HG03520 (cell line): Measurements from ENCODE around the gene TRAM2.

Source experiments
- ATAC-seq: cut with Tn5 transposase; IDR thresholded peaks from one replicate; pipeline ENCODE4 v1.9.1; 2021; ENCODE audit warnings: mild to moderate bottlenecking, moderate library complexity; ENCODE audit not compliant: unreplicated experiment

TRAM2 gene

GRCh38 chr6:52513464-52513863 is 63.4 kb downstream of the TRAM2 start:
- no peak for ATAC-seq

DNA sequence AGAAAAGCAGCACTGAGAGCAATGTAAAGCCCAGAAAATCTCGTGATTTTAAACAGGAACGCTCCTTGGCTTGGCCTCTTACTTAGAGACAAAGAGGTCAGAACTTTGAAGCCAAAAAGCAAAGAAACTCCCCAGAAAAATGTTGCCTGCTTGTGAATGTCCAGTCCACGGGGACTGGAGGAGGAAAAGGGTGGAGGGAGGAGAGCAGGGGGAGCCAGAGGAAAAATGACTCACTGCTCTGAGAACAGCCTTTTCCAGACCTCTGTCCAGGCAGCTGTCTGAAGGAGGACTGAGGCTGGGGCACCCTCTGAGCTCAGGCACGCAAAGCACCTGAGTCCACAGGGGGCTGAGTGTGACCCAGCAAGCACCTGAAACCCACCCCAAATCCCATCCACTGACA is 64.7 kb downstream of the TRAM2 start:
- ATAC-seq, result no peak

- ATAC-seq, result no peak
These were observed 65.2 kb downstream of the TRAM2 start for GRCh38 chr6:52511572-52512151.

DNA sequence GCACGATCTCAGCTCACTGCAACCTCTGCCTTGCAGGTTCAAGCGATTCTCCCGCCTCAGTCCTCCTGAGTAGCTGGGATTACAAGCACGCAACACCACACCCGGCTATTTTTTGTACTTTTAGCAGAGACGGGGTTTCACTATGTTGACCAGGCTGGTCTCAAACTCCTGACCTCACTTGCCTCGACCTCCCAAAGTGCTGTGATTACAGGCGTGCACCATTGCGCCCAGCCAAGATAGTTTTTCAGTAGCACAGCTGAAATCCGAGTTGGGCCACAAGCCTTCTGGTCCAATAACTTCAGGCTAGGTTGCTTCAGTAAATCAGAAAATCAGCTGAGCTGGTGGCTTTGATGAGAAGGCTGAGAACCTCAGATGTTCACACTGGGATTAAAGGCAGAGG is 65.7 kb downstream of the TRAM2 start:
- no peak for ATAC-seq

DNA sequence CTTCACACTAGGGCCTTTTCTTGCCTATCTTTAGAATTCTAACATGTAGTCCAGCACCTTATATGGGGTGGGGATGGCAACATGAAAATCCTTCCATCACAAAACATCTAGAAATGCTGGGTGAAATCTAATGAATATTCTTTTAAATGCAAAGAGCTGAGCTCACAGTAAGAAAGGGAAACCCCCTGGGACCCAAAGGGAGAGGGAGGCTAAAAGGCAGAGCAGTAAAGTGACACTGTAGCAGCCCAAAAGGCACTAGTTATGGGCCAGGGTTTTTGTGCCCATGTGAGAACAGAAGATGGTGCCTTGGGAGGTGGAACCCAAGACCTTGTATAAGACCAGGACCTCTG is 66.7 kb downstream of the TRAM2 start:
- no peak for ATAC-seq

GRCh38 chr6:52509281-52510212 is 67.3 kb downstream of the TRAM2 start:
- no peak for ATAC-seq

DNA sequence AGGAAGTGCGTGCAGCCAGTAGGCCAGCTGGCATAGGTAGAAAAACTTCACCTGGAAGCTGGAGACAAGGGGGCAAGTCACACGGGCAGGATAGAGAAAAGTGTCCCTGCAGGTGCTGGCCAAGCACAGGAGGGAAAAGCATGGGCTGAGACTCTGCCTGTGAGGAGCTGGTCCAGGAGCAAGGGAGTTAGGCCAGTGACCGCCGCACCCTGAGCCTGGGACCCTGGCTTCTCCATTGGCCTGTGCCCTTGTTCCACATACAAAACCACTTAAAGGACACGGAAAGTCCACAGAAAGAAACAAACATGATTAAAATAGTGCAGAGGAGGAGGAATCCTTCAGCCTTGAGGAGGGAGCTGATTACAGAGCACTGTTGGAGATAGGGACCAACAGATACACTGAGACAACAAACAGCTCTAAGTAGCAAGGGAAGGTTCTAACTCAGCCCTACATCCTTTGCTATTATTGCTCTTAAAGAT is 68.6 kb downstream of the TRAM2 start:
- ATAC-seq, result no peak

DNA sequence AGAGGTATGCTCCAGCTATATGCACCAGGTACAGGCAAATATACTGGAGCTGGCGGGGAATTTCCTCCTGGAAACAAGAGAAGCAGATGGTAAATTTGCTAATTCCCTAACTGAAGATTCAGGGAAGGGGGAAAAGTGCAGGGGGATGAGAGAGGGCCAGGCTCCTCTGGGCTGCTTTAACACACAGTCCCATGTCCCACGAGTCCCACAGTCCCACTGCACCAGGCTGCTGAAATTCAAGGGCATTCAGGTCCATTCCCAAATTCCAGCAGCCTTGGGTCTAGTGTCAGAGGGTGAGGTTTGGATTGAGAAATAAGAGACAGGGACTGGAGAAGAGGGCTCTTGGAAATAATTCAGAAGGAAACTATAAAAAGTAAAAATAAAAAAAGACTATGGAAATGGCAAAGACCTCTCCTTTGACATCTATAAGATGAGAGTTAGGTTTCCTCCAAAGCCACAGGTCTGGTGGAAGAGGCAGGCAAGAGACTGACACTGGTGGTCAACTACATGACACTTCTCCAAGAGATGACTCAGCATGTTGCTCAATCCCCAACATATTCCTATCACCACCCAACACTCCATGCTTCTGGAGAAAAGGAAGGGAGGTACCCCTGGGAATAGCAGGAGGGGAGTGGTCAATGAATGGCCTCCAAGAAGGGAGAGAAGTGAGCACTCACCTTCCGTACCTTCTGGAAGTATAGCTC is 69.2 kb downstream of the TRAM2 start:
- no peak for ATAC-seq

DNA sequence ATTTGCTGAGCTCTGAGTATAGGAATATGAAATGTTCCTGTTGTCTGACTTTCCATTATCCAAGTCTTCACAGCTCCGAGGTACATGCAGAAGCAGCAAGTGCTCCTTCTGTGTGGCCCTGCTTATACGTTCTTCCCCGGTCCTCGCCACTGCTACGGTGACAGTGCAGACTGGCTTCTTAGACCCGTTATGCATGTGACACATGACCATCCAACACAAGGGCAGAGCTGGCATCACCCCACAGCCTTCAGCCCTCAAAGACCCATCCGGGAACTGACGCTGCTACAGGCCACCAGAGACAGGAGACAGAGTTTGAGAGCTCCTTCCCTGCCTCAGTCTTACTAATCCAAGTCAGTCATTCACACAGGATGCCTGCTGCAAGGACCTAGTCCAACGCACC is 70.4 kb downstream of the TRAM2 start:
- ATAC-seq, result no peak

DNA sequence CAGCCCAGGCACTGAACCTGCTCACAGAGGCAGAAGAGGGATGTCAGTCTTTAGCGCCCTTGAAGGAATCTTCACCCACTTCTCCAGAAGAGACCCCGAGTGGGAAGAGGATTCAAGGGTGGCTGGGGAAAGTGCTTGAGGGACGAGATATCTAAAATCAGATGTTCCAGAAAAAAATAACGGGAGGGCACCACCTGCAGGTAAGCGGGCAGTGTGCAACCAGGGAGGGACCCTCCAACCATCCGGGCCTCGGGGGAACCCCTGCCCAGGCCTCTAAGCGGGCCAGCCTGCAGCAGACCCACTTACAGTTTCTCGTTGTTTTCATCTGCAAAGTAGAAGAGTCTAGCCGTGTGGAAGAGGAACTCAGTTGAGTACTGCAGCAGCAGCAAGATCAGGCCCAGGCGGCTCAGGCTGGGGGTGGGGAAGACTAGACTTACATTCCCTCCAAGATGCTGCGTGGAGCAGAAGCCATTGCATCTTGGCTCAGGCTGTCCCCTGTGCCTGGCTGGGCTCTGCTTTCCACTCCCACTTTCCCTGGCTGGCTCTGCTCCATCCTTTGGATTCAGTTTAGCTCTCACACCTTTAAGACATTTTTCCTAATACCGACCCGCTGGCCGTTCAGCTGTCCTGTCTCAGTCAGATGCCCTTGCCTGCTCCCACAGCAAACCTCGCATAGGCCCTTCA is 71.0 kb downstream of the TRAM2 start:
- ATAC-seq, result no peak

DNA sequence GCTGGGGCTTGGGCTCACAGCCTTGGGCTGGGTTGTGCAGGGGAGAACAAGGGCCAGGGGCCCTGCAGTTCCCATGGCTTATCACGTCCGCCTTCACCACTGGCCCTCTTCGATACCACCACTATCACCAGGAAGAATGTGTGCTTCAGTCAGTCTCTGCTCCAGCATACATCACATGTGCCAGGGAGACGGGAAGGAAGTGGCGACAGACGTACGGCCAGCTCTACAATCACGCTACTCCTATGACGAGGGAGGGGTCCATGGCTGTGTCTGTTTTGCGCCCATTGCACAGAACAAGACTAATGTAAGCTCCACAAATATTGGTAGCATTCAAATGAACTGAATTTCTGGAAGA is 72.1 kb downstream of the TRAM2 start:
- ATAC-seq, result no peak

- no peak for ATAC-seq
These were observed 72.7 kb downstream of the TRAM2 start for GRCh38 chr6:52503851-52504781.

- no peak for ATAC-seq
These were observed 73.5 kb downstream of the TRAM2 start for GRCh38 chr6:52503323-52503747.

GRCh38 chr6:52502306-52503029 is 74.4 kb downstream of the TRAM2 start:
- no peak for ATAC-seq

- no peak for ATAC-seq
These were observed 76.4 kb downstream of the TRAM2 start for GRCh38 chr6:52500238-52501129.

GRCh38 chr6:52499681-52500236 is 77.1 kb downstream of the TRAM2 start:
- no peak for ATAC-seq

- no peak for ATAC-seq
These were observed 77.8 kb downstream of the TRAM2 start for GRCh38 chr6:52499026-52499425.

GRCh38 chr6:52498538-52499017 is 78.3 kb downstream of the TRAM2 start:
- ATAC-seq, result peak; percentile 39
